Activated naive CD8-positive, alpha-beta T cell treated with anti-CD3 and anti-CD28 coated beads, Interleukin-2, amount 50 U/mL, for 24 hours (primary cell): Measurements from ENCODE around the gene BLVRA.
A peak's percentile ranks its signal among the peaks of the same experiment; 100 is the strongest.

ENCODE experiments used
- ATAC-seq: fragments of 150-1000 bp; cut with Tn5 transposase; one replicate; pipeline ENCODE4 v1.10.0; 2021
- DNase-seq: peaks from one replicate; pipeline ENCODE4 v3.0.0; 2021
- H3K27ac Mint-ChIP-seq: one replicate; pipeline ENCODE4 v1.8.0; 2021; ENCODE audit warnings: mild to moderate bottlenecking, mixed read lengths
- H3K27me3 Mint-ChIP-seq: one replicate; pipeline ENCODE4 v1.8.0; 2021; ENCODE audit warnings: mixed read lengths
- H3K36me3 Mint-ChIP-seq: one replicate; pipeline ENCODE4 v1.8.0; 2021; ENCODE audit warnings: low read depth, mixed read lengths
- H3K4me1 Mint-ChIP-seq: one replicate; pipeline ENCODE4 v1.8.0; 2021; ENCODE audit warnings: mixed read lengths
- H3K4me3 Mint-ChIP-seq: one replicate; pipeline ENCODE4 v1.8.0; 2021; ENCODE audit warnings: mild to moderate bottlenecking, moderate library complexity, mixed read lengths
- H3K9me3 Mint-ChIP-seq: one replicate; pipeline ENCODE4 v1.8.0; 2021; ENCODE audit warnings: mixed read lengths

Gene BLVRA

DNA sequence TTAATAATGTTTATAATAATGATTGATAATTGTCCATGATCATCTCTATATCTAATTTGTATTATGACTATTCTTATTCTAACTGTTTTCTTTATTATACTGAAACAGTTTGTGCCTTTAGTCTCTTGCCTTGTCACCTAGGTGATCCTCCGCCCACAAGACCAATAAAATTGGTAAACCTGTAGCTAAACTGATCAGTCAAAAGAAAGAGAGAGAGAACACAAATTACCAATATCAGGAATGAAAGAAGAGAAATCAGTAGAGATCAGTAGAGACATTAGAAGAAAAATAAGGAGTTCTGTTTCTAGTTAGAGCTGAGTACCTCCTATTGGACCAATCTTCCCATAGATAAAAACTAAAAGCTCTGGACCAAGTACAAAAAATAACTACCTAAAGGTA, 23.1 kb upstream of the BLVRA start:
- peaks cover 27% of the 10 kb centered on the region for H3K4me1 Mint-ChIP-seq
- H3K27me3 Mint-ChIP-seq = no peaks in the 10 kb centered on the region
- no peaks in the 10 kb centered on the region for H3K36me3 Mint-ChIP-seq
- no peak for DNase-seq
- H3K27ac Mint-ChIP-seq = peak overlapping the region; percentile 79
- ATAC-seq = no peak
- no peaks in the 10 kb centered on the region for H3K9me3 Mint-ChIP-seq
- H3K4me3 Mint-ChIP-seq = no peak overlapping the region

DNA sequence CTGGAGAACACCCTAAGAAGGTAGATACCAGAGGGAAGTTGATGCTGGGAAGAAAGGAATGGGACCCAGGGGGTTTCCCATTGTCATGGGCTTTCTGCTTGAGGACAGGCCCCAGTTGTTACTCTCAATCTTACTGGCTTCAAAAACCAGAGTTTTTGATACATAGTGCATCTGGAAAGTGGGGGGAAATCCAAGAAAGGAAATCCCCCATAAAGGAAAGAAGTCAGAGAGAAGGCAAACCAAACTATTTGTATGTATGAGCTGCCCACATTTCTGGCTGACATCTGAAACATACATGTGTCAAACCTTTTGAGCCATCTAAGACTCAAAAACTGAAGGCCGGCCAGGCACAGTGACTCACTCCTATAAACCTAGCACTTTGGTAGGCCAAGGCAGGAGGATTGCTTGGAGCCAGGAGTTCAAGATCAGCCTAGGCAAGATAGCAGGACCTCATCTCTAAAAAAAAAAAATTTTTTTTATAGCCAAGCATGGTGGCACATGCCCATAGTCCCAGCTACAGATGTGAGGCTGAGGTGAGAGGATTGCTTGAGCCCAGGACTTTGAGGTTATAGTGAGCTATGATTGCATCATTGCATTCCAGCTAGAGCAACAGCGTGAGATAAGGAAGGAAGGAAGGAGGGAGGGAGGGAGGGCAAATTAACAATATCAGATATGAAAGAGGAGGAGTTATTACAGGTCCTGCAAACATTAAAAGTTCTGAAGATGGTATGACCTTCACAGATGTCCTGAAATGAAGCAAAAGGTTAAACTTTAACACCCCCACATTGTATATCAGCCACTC, 22.5 kb upstream of the BLVRA start:
- DNase-seq (peak; percentile 46), ATAC-seq (peak; percentile 99)
- H3K27me3 Mint-ChIP-seq = no peaks in the 10 kb centered on the region
- peak overlapping the region; percentile 79 for H3K27ac Mint-ChIP-seq
- no peak overlapping the region for H3K4me3 Mint-ChIP-seq
- no peaks in the 10 kb centered on the region for H3K9me3 Mint-ChIP-seq
- peaks cover 26% of the 10 kb centered on the region for H3K4me1 Mint-ChIP-seq
- H3K36me3 Mint-ChIP-seq = no peaks in the 10 kb centered on the region

DNA sequence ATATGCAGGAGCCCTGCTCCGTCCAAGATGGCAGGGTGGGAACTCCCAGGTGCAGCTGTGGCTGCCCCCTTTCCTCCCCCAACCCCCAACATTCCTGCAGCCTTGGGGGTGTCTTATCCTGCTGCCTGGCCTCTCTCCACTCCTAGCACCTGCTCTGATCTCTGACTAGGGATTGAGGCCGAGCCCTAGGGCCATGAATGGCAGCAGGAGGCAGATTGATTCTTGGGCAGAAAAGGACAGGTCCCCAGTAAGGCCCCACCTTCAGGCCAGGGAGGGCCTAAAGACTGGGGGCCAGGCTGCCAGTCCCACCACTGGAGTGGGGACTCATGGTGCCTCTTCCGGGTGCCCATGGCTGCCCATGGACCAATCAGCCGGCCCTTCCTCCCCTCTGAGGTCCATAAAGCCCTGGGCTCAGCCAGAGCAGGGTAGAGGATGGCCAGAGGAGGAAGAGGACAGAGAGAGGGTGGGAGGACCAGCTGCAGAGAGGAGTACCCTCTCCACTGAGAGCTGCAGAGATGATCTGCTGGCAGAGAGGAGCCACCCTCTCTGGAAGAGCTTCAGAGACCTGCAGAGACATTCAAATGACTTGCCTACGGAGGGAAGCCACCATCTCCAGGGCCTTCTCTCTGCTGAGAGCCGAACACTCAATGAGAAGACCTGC, 20.9 kb upstream of the BLVRA start:
- Mint-ChIP-seq H3K4me1 (peaks cover 23% of the 10 kb centered on the region), H3K27me3 (no peaks in the 10 kb centered on the region), H3K36me3 (no peaks in the 10 kb centered on the region), H3K27ac (no peak overlapping the region), H3K9me3 (no peaks in the 10 kb centered on the region), H3K4me3 (no peak overlapping the region)
- DNase-seq (no peak), ATAC-seq (no peak)

DNA sequence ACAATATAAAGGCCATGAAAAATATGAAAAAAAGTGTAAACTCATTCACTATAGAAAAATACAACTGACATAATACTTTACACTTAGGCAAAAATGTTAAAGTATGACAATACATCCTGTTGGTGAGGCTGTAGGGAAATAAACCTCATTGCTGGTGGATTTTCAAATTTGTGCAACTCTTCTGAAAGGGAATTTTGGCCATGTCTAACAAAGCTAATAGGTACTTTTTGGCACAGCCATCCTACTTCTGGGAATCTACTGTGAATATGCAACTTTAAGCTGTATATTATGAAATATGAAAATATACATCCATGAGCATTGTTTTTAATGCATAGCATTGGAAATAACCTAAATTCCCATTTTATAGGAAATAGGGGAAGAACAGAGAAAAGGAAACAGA, 15.8 kb upstream of the BLVRA start:
- no peak for ATAC-seq
- H3K4me3 Mint-ChIP-seq = no peak overlapping the region

DNA sequence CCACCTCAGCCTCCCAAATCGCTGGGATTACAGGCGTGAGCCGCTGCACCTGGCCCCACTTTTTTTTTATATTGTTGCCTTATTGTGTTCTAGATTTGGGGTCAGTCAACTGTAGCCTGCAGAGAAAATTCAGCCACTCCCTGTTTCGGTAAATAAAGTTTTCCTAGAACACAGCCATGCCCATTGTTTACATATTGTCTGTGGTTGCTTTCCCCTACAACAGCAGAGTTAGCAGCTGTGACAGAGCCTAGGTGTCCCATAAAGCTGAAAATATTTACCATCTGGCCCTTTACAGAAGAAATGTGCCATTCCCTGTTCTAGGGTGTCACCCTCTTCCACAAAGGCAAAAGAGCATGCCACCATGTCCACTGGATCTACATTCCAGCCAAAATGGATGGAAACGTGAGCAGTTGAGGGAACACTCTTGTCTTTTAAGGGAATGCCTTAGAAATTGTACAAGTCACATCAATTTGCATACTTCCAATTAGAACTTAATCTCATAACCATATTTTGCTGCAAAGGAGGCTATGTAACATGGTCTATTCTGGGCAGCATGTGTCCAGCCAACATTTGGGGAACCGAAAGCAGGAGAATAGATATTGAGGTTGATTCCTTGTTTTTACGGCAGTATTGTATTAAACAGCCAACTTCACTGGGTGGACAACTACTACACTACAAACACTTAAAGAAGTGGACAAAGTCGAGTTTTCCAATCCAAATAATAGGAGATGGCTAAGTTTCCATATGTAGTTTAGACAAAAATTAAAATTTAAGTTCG, 11.0 kb upstream of the BLVRA start:
- Mint-ChIP-seq H3K36me3 (no peaks in the 10 kb centered on the region), H3K4me1 (peaks cover 12% of the 10 kb centered on the region), H3K27me3 (peaks cover 11% of the 10 kb centered on the region), H3K4me3 (no peak overlapping the region), H3K9me3 (no peaks in the 10 kb centered on the region), H3K27ac (no peak overlapping the region)
- no peak for ATAC-seq
- DNase-seq = no peak

More for the DNA sequence above, 15.8 kb upstream of the BLVRA start:
- no peak for DNase-seq
- no peaks in the 10 kb centered on the region for H3K36me3 Mint-ChIP-seq
- H3K27me3 Mint-ChIP-seq = peaks cover 6% of the 10 kb centered on the region
- H3K4me1 Mint-ChIP-seq = no peaks in the 10 kb centered on the region
- H3K9me3 Mint-ChIP-seq = no peaks in the 10 kb centered on the region
- H3K27ac Mint-ChIP-seq = no peak overlapping the region

DNA sequence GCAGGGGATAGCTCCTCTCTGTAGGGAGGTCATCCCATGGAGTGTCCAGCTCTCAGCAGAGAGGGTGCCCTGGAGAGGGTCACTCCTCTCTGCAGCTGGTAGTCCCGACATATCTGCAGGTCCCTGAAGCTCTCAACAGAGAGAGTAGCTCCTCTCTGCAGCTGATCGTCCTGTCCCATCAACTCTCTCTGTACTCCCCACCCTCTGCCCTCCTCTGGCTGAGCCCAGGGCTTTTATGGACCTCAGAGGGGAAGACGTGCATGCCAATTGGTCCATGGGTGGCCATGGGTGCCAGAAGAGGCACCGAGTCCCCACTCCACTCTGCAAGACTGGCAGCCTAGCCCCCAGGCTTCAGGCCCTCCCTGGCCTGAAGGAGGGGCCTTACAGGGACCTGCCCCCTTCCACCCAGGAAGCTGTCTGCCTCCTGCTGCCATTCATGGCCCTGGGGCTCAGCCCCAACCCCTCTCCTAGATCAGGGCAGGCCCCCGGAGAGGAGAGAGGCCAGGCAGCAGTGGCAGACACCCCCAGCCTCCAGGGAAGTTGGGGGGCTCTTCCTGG, 9.0 kb upstream of the BLVRA start:
- ATAC-seq = no peak
- Mint-ChIP-seq H3K27me3 (peaks cover 11% of the 10 kb centered on the region), H3K27ac (no peak overlapping the region), H3K36me3 (no peaks in the 10 kb centered on the region), H3K4me1 (peaks cover 12% of the 10 kb centered on the region), H3K9me3 (no peaks in the 10 kb centered on the region), H3K4me3 (no peak overlapping the region)
- DNase-seq = no peak

DNA sequence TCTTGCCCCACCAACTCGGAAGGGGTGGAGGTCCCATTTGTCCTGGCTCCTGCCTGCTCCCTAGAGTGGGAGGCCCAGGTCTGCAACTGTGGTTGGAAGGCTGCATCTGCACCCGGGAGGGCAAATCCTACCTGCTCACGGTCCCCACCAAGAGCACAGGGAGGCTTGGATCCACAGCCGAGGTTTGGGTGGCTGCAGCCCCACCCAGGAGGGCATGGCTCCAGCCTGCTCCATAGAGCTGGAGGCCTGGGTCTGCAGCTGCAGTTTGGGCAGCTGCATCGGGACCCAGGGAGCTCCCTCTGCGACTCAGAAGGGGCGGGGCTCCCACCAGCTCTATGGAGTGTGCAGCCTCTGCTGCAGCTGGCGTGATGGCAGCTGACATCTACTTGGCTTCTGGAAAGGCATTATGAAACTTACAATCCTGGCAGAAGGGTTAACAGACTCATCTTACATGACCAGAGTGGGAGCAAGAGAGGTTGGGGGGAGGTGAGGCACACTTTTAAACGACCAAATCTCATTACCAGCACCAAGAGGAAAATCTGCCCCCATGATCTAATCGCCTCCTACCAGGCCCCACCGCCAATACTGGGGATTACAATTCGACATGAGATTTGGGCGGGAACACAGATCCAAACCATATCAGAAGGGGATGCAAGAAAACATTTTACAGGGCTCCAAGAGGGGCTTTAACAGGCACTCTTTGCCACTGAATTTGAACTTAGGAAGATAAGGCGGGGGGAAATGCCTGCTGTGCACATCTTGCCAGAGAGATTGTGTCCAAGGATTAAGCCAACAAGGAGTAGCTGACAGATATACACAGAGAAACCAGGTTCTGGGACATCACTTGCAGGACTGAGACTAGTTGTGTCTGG, 8.2 kb upstream of the BLVRA start:
- peaks cover 12% of the 10 kb centered on the region for H3K4me1 Mint-ChIP-seq
- H3K36me3 Mint-ChIP-seq = no peaks in the 10 kb centered on the region
- peak overlapping the region; percentile 54 for H3K27ac Mint-ChIP-seq
- no peaks in the 10 kb centered on the region for H3K9me3 Mint-ChIP-seq
- peaks cover 11% of the 10 kb centered on the region for H3K27me3 Mint-ChIP-seq
- H3K4me3 Mint-ChIP-seq = no peak overlapping the region
- DNase-seq (no peak), ATAC-seq (peak; percentile 15)

DNA sequence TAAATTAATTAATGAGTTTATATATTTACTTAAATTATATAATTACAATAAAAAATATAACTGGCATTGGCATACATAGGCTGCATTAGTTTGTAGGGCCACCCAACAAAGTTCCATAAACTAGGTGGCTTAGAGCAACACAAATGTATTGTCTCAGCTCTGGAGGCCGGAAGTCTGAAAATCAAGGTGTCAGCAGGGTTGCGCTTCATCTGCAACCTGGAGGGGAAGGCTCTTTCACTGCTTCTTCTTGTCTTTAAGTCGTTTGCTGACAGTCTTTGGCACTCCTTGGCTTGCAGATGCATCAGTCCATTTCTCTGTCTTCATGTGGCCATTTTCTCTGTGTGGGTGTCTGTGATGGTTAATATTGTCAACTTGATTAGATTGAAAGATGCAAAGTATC, 6.1 kb upstream of the BLVRA start:
- Mint-ChIP-seq H3K27ac (no peak overlapping the region), H3K9me3 (no peaks in the 10 kb centered on the region), H3K4me3 (no peak overlapping the region), H3K36me3 (no peaks in the 10 kb centered on the region), H3K27me3 (peaks cover 14% of the 10 kb centered on the region), H3K4me1 (peaks cover 27% of the 10 kb centered on the region)
- no peak for ATAC-seq
- DNase-seq = no peak

DNA sequence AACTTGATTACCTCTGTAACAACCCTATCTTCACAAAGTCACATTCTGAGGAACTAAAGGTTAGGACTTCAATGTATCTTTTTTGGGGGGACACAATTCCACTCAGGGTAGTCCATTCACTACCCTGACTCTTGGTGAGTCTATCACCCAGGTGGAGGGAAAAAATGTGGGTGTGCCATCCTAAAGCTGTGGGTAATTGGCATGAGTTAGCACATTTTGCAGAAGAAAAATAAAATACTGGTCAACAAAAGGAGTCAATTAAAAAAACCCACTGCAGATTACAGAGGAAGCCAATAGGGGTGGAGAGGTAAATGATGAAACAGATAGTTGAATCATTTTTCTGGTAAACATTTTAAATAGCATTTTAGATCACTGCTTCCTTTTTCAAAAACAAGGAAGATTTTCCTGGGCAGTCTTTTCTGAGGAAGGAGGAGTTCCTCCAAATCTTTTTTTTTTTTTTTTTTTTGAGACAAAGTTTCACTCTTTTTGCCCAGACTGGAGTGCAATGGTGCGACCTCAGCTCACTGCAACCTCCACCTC, 5.1 kb upstream of the BLVRA start:
- no peaks in the 10 kb centered on the region for H3K9me3 Mint-ChIP-seq
- H3K4me3 Mint-ChIP-seq = no peak overlapping the region
- H3K27ac Mint-ChIP-seq = no peak overlapping the region
- no peaks in the 10 kb centered on the region for H3K36me3 Mint-ChIP-seq
- H3K4me1 Mint-ChIP-seq = peaks cover 34% of the 10 kb centered on the region
- no peak for ATAC-seq
- H3K27me3 Mint-ChIP-seq = peaks cover 9% of the 10 kb centered on the region
- DNase-seq = no peak

DNA sequence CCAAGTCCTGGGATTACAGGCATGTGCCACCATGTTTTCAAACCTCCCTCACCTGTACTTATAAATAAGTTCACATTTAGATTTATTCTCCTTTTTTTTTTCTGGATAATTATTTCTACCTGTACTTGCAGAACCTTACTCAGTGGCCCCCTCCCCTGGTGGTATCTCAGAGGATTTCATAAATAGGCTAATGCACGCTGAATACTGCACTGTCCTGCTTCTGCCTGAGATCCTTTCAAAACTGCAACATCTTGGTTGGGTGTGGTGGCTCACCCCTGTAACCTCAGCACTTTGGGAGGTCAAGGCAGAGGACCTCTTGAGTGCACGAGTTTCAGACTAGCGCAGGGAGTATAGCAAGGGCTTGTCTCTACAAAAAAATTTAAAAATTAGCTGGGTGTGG, 4.6 kb upstream of the BLVRA start:
- ATAC-seq (no peak), DNase-seq (no peak)
- Mint-ChIP-seq H3K27me3 (peaks cover 9% of the 10 kb centered on the region), H3K4me1 (peaks cover 34% of the 10 kb centered on the region), H3K9me3 (no peaks in the 10 kb centered on the region), H3K27ac (no peak overlapping the region), H3K4me3 (no peak overlapping the region), H3K36me3 (no peaks in the 10 kb centered on the region)

DNA sequence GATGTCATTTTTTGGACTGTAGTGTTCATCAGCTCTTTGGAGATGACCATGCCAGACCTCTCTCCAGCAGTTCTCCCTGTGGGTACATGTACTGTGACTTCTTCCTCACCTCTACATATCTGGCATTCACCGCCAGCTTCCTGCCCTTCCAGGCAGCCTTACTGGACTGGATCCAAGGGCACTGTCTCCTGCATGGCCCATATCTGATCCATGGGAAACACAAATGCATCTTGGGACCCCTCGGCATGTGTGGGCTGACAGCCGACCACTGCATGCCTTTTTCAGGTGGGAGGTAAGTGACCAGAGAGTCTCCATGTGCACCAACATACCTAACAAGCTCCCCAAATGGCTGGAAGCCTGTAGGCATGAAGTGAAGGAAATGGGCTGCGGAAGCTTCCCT, 3.9 kb upstream of the BLVRA start:
- ATAC-seq (no peak), DNase-seq (no peak)
- Mint-ChIP-seq H3K4me3 (no peak overlapping the region), H3K4me1 (peaks cover 37% of the 10 kb centered on the region), H3K27ac (no peak overlapping the region), H3K36me3 (no peaks in the 10 kb centered on the region), H3K9me3 (no peaks in the 10 kb centered on the region), H3K27me3 (peaks cover 8% of the 10 kb centered on the region)

DNA sequence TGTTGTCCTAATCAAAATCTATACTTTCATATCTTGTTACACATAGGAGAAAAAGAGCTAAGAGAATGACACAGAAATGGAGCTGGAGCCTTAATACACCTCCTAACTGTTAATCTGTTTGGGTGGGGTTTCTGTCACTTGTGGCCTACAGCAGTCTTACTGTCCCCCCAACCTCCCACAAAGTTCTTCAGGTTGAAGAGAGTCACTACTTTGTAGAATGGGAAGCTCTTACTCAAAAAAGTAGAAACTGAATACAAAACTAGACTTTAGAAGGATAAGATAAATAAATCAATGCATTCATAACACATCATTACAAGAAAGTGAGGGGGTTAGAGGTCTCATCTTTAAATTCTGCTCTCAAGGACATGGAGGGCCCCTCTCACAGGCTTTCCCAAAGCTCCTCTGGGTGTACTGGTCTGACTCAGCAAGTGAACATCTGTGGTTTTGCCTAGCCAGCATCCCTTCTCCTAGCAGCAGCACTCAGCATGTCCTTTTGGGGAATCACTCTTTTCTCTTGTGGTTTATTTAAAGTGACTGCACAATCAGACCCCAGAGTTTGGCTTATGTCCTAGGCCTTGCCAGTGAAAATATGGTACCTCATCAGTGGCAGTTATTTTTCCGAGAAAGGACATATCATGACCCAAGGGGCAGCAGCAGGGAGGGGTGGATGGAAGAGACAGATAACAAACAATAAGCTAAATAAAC, 2.0 kb upstream of the BLVRA start:
- Mint-ChIP-seq H3K36me3 (peaks cover 3% of the 10 kb centered on the region), H3K9me3 (no peaks in the 10 kb centered on the region), H3K4me3 (peak overlapping the region; percentile 46), H3K27ac (peak overlapping the region; percentile 23), H3K4me1 (peaks cover 33% of the 10 kb centered on the region), H3K27me3 (peaks cover 8% of the 10 kb centered on the region)
- ATAC-seq (peak; percentile 53), DNase-seq (no peak)

DNA sequence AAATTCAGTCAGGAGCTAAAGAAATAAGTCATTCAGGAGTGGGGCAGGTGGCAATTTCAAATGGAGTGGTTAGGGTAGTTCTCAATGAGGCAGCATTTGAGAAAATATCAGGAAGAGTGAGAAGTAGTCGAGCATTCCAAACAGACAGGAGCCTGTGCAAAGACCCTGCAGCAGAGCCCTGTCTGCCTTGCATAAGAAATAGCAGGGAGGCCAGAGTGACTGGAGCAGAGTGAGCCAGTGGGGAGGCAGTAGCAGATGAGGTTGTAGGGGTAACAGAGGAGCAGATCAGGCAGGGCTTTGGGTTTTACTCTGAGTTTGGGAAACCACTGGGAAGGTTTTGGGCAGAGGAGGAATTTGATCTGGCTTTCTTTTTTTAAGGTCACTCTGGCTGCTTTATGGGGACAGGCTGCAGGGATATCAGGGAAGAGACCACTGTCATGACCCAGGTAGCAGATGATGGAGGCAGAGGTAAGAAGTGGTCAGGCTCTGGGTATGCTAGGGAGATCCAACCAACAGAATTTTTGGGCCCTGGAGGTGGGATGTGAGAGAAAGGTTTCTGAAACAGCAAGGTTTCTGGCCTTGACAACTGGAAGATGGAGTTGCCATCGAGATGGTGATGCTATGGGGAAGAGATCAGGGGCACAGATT, 1.3 kb upstream of the BLVRA start:
- DNase-seq (no peak), ATAC-seq (no peak)
- Mint-ChIP-seq H3K4me3 (peak overlapping the region; percentile 46), H3K27ac (no peak overlapping the region), H3K4me1 (peaks cover 39% of the 10 kb centered on the region), H3K36me3 (peaks cover 3% of the 10 kb centered on the region), H3K27me3 (peaks cover 8% of the 10 kb centered on the region), H3K9me3 (no peaks in the 10 kb centered on the region)
